Measurements from ENCODE around the gene TRAFD1.

The TRAFD1 gene, protein sequence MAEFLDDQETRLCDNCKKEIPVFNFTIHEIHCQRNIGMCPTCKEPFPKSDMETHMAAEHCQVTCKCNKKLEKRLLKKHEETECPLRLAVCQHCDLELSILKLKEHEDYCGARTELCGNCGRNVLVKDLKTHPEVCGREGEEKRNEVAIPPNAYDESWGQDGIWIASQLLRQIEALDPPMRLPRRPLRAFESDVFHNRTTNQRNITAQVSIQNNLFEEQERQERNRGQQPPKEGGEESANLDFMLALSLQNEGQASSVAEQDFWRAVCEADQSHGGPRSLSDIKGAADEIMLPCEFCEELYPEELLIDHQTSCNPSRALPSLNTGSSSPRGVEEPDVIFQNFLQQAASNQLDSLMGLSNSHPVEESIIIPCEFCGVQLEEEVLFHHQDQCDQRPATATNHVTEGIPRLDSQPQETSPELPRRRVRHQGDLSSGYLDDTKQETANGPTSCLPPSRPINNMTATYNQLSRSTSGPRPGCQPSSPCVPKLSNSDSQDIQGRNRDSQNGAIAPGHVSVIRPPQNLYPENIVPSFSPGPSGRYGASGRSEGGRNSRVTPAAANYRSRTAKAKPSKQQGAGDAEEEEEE

DNA sequence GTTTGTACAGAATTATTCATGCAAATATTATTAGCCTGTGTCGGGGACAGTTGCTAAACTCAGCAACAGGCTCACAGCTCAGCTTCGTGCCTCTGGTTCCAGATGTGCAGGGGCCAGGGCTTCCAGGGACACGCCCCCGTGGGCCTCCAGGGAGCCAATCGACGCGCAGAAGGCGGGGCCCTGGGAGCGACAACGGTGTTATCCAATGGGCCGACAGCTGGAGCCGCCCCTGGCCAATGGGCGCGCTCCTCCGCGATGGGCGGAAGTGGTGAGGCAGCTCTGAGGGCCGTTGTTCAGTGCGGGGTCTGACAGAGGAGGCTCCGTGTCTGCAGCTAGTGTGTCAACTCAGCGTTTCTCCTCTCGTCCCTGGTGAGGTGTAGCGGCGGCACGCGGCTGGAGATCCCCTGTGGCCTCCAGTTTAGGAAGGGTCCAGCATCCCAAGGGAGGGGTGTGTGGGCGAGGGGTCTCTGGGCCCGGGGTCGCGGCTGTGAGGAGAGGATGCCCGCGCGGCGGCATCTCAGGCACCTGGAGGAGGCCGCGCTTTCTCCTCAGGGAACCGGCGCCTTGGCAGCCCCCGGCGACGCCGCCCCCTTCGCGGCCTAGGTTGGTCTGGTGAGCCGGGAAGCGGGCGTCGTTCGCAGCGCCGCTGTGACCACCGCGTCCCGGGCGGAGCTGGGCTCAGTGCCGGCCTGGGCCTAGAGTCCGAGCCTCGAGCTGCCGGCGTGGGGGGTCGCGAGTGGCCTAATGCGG lies at the start of gene TRAFD1:
Gene TRAFD1, plus strand, starts transcription at position 311 of the 750 bp plus-strand sequence. CDS start 4,963 bp downstream, outside the sequence.
- peak; percentile 98 for DNase-seq (ENCODE audit: low spot score)
- TF ChIP-seq, protein P1, sequence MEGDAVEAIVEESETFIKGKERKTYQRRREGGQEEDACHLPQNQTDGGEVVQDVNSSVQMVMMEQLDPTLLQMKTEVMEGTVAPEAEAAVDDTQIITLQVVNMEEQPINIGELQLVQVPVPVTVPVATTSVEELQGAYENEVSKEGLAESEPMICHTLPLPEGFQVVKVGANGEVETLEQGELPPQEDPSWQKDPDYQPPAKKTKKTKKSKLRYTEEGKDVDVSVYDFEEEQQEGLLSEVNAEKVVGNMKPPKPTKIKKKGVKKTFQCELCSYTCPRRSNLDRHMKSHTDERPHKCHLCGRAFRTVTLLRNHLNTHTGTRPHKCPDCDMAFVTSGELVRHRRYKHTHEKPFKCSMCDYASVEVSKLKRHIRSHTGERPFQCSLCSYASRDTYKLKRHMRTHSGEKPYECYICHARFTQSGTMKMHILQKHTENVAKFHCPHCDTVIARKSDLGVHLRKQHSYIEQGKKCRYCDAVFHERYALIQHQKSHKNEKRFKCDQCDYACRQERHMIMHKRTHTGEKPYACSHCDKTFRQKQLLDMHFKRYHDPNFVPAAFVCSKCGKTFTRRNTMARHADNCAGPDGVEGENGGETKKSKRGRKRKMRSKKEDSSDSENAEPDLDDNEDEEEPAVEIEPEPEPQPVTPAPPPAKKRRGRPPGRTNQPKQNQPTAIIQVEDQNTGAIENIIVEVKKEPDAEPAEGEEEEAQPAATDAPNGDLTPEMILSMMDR (IDR thresholded peaks at IDR 0.05; ENCODE audit: extremely low read depth, missing control alignments): no peak

GRCh38 chr12:112087055-112087850 lies 38.1 kb upstream of the TRAFD1 start:
- DNase-seq (ENCODE audit: low spot score): no peak
- TF ChIP-seq, protein P1 (IDR thresholded peaks at IDR 0.05; ENCODE audit: extremely low read depth, missing control alignments): no peak

DNA sequence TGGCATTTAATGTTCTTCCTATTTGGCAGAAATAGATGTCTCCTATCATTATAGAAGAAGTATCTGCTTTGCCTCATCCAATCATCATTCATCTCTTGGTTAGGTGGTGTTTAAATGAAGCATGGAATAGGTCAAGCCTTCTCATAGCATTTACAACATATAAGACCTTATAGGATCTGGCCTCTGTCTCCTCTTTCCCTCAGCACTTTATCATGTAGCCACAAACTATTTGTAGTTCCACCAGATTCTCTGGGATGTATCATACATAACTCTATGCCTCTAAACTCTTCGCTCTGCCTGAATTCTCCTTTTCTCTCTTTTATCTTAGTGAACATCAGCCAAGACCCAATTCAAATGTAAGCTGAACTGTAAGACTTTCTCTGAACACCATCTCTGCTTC lies 37.5 kb upstream of the TRAFD1 start:
- no peak for DNase-seq (ENCODE audit: low spot score)
- TF ChIP-seq, protein P1 (IDR thresholded peaks at IDR 0.05; ENCODE audit: extremely low read depth, missing control alignments): no peak

DNA sequence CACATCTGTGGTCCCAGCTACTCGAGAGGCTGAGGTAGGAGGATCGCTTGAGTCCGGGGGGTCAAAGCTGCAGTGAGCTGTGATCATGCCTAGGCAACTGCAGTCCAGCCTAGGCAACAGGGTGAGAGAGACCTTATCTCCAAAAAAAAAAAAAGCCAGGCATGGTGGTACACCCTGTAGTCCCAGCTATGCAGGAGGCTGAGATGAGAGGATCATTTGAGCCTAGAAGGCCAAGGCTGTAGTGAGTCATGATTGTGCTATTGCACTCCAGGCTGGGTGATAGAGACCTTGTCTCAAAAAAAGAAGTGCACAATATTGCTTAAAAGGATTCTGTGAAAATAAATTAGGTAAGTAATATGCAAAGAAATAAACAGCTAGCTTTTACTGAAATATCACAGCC lies 33.8 kb upstream of the TRAFD1 start:
- no peak for DNase-seq (ENCODE audit: low spot score)
- TF ChIP-seq, protein P1 (IDR thresholded peaks at IDR 0.05; ENCODE audit: extremely low read depth, missing control alignments): no peak

GRCh38 chr12:112096070-112096469 lies 29.3 kb upstream of the TRAFD1 start:
- TF ChIP-seq, protein P1 (IDR thresholded peaks at IDR 0.05; ENCODE audit: extremely low read depth, missing control alignments): no peak
- peak; percentile 65 for DNase-seq (ENCODE audit: low spot score)

DNA sequence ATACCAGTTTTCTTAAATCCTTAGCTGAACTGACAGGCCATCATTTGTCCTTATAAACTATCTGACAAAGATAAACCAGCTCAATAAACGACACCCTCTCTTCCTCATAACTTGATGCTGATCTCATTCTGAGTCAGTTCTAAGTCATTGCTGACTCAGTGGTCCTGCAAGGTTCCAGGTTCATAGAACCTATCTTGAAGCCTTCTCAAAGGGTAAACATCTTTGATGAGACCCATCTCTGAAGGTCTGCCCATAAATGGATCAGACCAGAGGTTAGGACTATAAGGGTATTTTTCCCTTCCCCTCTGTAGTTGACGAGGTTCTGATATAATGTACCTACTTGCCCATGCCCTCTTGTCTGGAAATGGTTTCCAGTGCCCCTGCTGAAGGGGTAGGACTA lies 28.7 kb upstream of the TRAFD1 start:
- TF ChIP-seq, protein P1 (IDR thresholded peaks at IDR 0.05; ENCODE audit: extremely low read depth, missing control alignments): no peak
- DNase-seq (ENCODE audit: low spot score): no peak

All from GM20000 (cell line).